Sigmoid colon (tissue), 7 donors: ENCODE results near the gene GPR148. TPM values are rescaled to one million over a fixed set of nuclear protein-coding genes. Genes with fewer than 3 reads are reported as not detected.
A peak's percentile ranks its signal among the peaks of the same experiment; 100 is the strongest.
"Not testable (repeated sequence)": the region's sequence is repeated elsewhere in the genome, so short reads cannot be mapped to it uniquely, and the experiment has no call there.

ENCODE experiments used
- DNase-seq: peaks from one replicate; pipeline ENCODE4 v3.0.0-alpha.2; 2019
- H3K27ac ChIP-seq, 4 donors: fragments of 200-600 bp; sonication (generic); one replicate each; pipeline ENCODE4 v1.5.1; 2016 to 2019; ENCODE audit warnings: mild to moderate bottlenecking in 1 of 4
- H3K27me3 ChIP-seq, 3 donors: fragments of 200-600 bp; sonication (generic); one replicate each; pipeline ENCODE4 v1.5.1; 2019; ENCODE audit warnings: mild to moderate bottlenecking in 1 of 3
- H3K36me3 ChIP-seq, 4 donors: fragments of 200-600 bp; sonication (generic); one replicate each; pipeline ENCODE4 v1.5.1; 2016 to 2019
- H3K4me1 ChIP-seq, 4 donors: fragments of 200-600 bp; sonication (generic); one replicate each; pipeline ENCODE4 v1.5.1; 2017 to 2019
- H3K4me3 ChIP-seq, 4 donors: fragments of 200-600 bp; sonication (generic); one replicate each; pipeline ENCODE4 v1.5.1; 2017 to 2019; ENCODE audit warnings: mild to moderate bottlenecking in 2 of 4, moderate library complexity in 1 of 4
- H3K9me3 ChIP-seq, 4 donors: fragments of 200-600 bp in 3 of 4; sonication (generic) in 3 of 4; one replicate each; pipeline versions ENCODE4 v1.5.1 to v1.6.1; 2013 to 2019
- CTCF ChIP-seq, 4 experiments: fragments of 450-650 bp in 3 of 4; fragments of 200-600 bp in 1 of 4; IDR thresholded peaks; one replicate each; pipeline ENCODE4 v1.5.1; 2016 to 2019; ENCODE audit warnings: antibody characterized with exemption in 4 of 4, mild to moderate bottlenecking in 3 of 4, moderate library complexity in 2 of 4
- EP300 ChIP-seq, 4 donors: sonication (generic); formaldehyde crosslinking; IDR thresholded peaks; one replicate each; pipeline ENCODE4 v1.6.1; 2017; ENCODE audit warnings: antibody characterized with exemption in 4 of 4
- POLR2A ChIP-seq, 2 donors: fragments of 450-650 bp; IDR thresholded peaks; one replicate each; pipeline ENCODE4 v1.6.1; 2016; ENCODE audit warnings: antibody characterized with exemption in 2 of 2, mild to moderate bottlenecking in 2 of 2, moderate library complexity in 2 of 2
- POLR2AphosphoS5 ChIP-seq, 4 donors: sonication (generic); formaldehyde crosslinking; IDR thresholded peaks; one replicate each; pipeline ENCODE4 v1.6.1; 2017; ENCODE audit warnings: antibody characterized with exemption in 4 of 4
- WGBS, 2 donors: extraction: QIAGEN DNeasy Blood & Tissue Kit; methylation state at CpG; one replicate each; pipeline ENCODE4 v1.1.7; 2013; 5-methylcytosine and 5-hydroxymethylcytosine counted together
- intact Hi-C: fragments of 100-400 bp; cut with DNase I; formaldehyde crosslinking; loops from one replicate; pipeline ENCODE4 v1.15.1; 2023
- polyA plus RNA-seq, 3 donors: library from polyadenylated mRNA; stranded (reverse); fragments of 200-250 nt; gene quantifications; one replicate each; pipeline ENCODE4 v1.2.3, GENCODE V29; 2013
- total RNA-seq, 4 donors: library from RNA; depleted of rRNA; stranded (reverse); fragments of >200 nt; gene quantifications; one replicate each; pipeline ENCODE4 v1.1.0, GENCODE V29; 2016
- donor health status: healthy with polysubstance abuse.
- donor health status: Bipolar disorder and iron deficiency.
- donor health status: healthy.

The GPR148 gene, protein sequence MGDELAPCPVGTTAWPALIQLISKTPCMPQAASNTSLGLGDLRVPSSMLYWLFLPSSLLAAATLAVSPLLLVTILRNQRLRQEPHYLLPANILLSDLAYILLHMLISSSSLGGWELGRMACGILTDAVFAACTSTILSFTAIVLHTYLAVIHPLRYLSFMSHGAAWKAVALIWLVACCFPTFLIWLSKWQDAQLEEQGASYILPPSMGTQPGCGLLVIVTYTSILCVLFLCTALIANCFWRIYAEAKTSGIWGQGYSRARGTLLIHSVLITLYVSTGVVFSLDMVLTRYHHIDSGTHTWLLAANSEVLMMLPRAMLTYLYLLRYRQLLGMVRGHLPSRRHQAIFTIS
- total RNA-seq (not detected), polyA plus RNA-seq (under 1 TPM in 1 of 3 donors, not detected in 2; 0.04 TPM)

GRCh38 chr2:130728549-130729316 is at the start of gene GPR148:
TSS of gene GPR148 (plus strand) at chr2:130729070. CDS start at chr2:130729152, 82 bp downstream.
- Histone ChIP-seq H3K36me3 (no peaks in the 10 kb centered on the region), H3K27me3 (peaks cover 0 to 17% (median 0%) of the 10 kb centered on the region in 3 donors), H3K9me3 (no peaks in the 10 kb centered on the region), H3K27ac (peak within 1 kb of the TSS; percentile 40 to 75 (median 63)), H3K4me3 (peak within 1 kb of the TSS; percentile 42 to 58 (median 52)), H3K4me1 (peaks cover 0 to 19% (median 19%) of the 10 kb centered on the region in 4 donors)
- WGBS, 2 donors = 72 to 80% methylated on average over 8 of the region's 8 CpGs
- intact Hi-C loops = no loop called here
- TF ChIP-seq EP300 (IDR thresholded peaks at IDR 0.05) = no peak
- no peak for TF ChIP-seq CTCF (IDR thresholded peaks at IDR 0.05)
- TF ChIP-seq POLR2A (IDR thresholded peaks at IDR 0.05) = no peak
- TF ChIP-seq POLR2AphosphoS5 (IDR thresholded peaks at IDR 0.05) = no peak
- DNase-seq = no peak

- H3K36me3 ChIP-seq, H3K27me3 ChIP-seq, H3K4me3 ChIP-seq, DNase-seq, intact Hi-C loops, H3K27ac ChIP-seq, H3K4me1 ChIP-seq, H3K9me3 ChIP-seq: not testable (repeated sequence)
- 36 to 46% methylated on average over 28 to 29 of the region's 35 CpGs for WGBS, 2 donors
Measured at GRCh38 chr2:130692041-130692770, 36.7 kb upstream of the GPR148 start.

DNA sequence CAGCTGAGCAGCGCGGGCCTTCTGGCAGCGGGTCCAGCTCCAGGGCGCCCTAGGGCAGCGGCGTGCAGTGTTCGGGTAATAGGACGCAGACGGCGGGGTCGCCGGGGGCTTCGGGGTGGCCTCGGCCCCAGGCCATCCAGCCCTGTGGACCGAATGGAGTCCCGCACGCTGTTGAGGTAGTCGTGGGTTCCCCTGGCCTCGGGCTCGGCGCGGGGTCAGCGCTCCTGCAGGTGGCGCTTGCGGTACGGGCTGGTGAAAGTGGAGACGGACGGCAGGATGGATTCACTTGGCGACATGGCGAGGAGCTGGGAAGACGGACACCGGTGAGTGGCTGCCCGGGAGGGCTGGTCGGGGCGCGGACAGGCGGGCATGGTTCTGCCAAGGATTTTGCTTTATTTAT is 35.4 kb upstream of the GPR148 start:
- peak overlapping the region in 1 of 4 donors; percentile 10 for H3K4me3 ChIP-seq
- H3K27me3 ChIP-seq, H3K36me3 ChIP-seq, H3K4me1 ChIP-seq, intact Hi-C loops, DNase-seq, H3K9me3 ChIP-seq, H3K27ac ChIP-seq: not testable (repeated sequence)
- 2 to 5% methylated on average over 37 of the region's 37 CpGs for WGBS, 2 donors

DNA sequence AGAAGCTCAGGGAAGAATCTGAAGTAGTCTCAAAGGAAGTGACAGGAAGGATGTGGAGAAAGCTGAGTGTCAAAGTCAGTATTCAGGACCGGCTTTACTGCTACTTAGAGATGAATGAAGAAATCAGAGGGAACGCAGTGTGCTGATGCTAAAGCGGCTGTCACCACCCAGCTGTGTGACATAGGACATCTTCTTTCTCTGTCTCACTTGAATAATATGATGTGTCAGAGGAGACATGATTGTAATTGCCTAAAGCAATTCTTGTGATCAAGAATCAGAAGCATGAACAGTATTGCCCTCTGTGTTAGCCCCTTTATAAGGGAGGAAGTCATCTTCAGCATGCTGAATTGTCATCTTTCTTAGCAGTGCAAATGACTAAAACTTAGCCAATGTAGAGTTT is 25.6 kb upstream of the GPR148 start:
- intact Hi-C loops, H3K9me3 ChIP-seq: not testable (repeated sequence)
- 79 to 80% methylated on average over 3 of the region's 3 CpGs for WGBS, 2 donors

GRCh38 chr2:130714795-130715194 is 14.1 kb upstream of the GPR148 start:
- H3K4me3 ChIP-seq, DNase-seq, H3K9me3 ChIP-seq, intact Hi-C loops, H3K4me1 ChIP-seq, H3K27ac ChIP-seq, H3K36me3 ChIP-seq, H3K27me3 ChIP-seq: not testable (repeated sequence)
- no CpG with 5 or more reads among the region's 2 CpGs for WGBS, 2 donors

More for the DNA sequence above, 25.6 kb upstream of the GPR148 start:
- H3K4me3 ChIP-seq, DNase-seq, H3K36me3 ChIP-seq, H3K4me1 ChIP-seq, H3K27ac ChIP-seq, H3K27me3 ChIP-seq: not testable (repeated sequence)

- TF ChIP-seq CTCF (IDR thresholded peaks at IDR 0.05) = no peak
- no peak for TF ChIP-seq EP300 (IDR thresholded peaks at IDR 0.05)
- TF ChIP-seq POLR2A (IDR thresholded peaks at IDR 0.05) = no peak
- no peak for DNase-seq
- WGBS, 2 donors = 35 to 72% methylated on average over 8 of the region's 8 CpGs
- Histone ChIP-seq H3K27ac (no peak overlapping the region), H3K27me3 (no peaks in the 10 kb centered on the region), H3K4me3 (no peak overlapping the region), H3K4me1 (no peaks in the 10 kb centered on the region), H3K9me3 (peaks cover 0 to 3% (median 0%) of the 10 kb centered on the region in 4 donors), H3K36me3 (no peaks in the 10 kb centered on the region)
- intact Hi-C loops = no loop called here
Measured at GRCh38 chr2:130720036-130720435, 8.8 kb upstream of the GPR148 start.
